Psoas muscle (tissue), 8 donors: Measurements from ENCODE around the gene LATS2. TPM values are rescaled to one million over a fixed set of nuclear protein-coding genes. Genes with fewer than 3 reads are reported as not detected.

ENCODE experiments used
- ATAC-seq, 4 donors: fragments of 200-7000 bp; cut with Tn5 transposase; one replicate each; pipeline ENCODE4 v1.9.1; 2020; ENCODE audit warnings: moderate library complexity in 3 of 4, mild to moderate bottlenecking in 2 of 4
- DNase-seq, 2 donors: peaks; one replicate each; pipeline ENCODE4 v3.0.0-alpha.2; 2020
- H3K27ac ChIP-seq: fragments of 200-600 bp; one replicate; pipeline ENCODE4 v1.8.0; 2022
- H3K27me3 ChIP-seq, 3 donors: fragments of 200-600 bp in 1 of 3; one replicate each; pipeline versions ENCODE4 v1.6.1 to v1.8.0; 2013 to 2022; ENCODE audit warnings: low read length in 2 of 3, mild to moderate bottlenecking in 2 of 3, moderate library complexity in 1 of 3; ENCODE audit not compliant: insufficient read depth in 3 of 3
- H3K36me3 ChIP-seq, 2 donors: fragments of 200-600 bp in 1 of 2; one replicate each; pipeline versions ENCODE4 v1.6.1 to v1.8.0; 2013 to 2022; ENCODE audit warnings: low read depth in 1 of 2, mild to moderate bottlenecking in 1 of 2, moderate library complexity in 1 of 2; ENCODE audit not compliant: insufficient read depth in 1 of 2
- H3K4me1 ChIP-seq: fragments of 200-600 bp; one replicate; pipeline ENCODE4 v1.8.0; 2022
- H3K4me3 ChIP-seq: fragments of 200-600 bp; one replicate; pipeline ENCODE4 v1.8.0; 2022; ENCODE audit warnings: mild to moderate bottlenecking
- H3K9me3 ChIP-seq: fragments of 200-600 bp; one replicate; pipeline ENCODE4 v1.8.0; 2022
- CTCF ChIP-seq: fragments of 200-600 bp; IDR thresholded peaks from one replicate; pipeline ENCODE4 v1.8.0; 2022; ENCODE audit warnings: antibody characterized with exemption
- WGBS, 3 donors: extraction: QIAGEN DNeasy Blood & Tissue Kit; methylation state at CpG; one replicate each; pipeline versions ENCODE4 v1.1.6 to v1.1.7; 2013; 5-methylcytosine and 5-hydroxymethylcytosine counted together
- intact Hi-C, 2 donors: fragments of 100-400 bp; cut with DNase I; formaldehyde crosslinking; loops; one replicate each; pipeline versions ENCODE4 v1.11.0 to v1.14.2; 2022
- polyA plus RNA-seq, 3 donors: library from polyadenylated mRNA; stranded (reverse); fragments of 200-250 nt; gene quantifications; one replicate each; pipeline ENCODE4 v1.2.3, GENCODE V29; 2013
- total RNA-seq, 4 donors: library from RNA; stranded (reverse); fragmentation: NEBNext Ultra II Directional in 2 of 4; extraction: Animal tissue kit (Norgen Biotek cat#: 25700) in 2 of 4; gene quantifications; one replicate each; pipeline versions ENCODE4 v1.2.1 to v1.2.4, GENCODE V29; 2021 to 2023
- donor health status: healthy with polysubstance abuse.
- donor health status: DM: no; HTN: no; CAD: no; lungs with moderate emphysema.
- donor health status: Bipolar disorder and iron deficiency.
- donor health status: healthy.
- donor health status: DM: yes; HTN: yes; CAD: no.
- donor health status: DM: no; HTN: no; CAD: no.
- donor health status: DM: no; HTN: no; CAD: no.
- donor health status: DM: yes; HTN: yes; CAD: no.

Gene LATS2
- total and polyA plus RNA-seq, 7 donors: 6.0 to 27.4 (median 23.7) TPM

GRCh38 chr13:21016487-21016886, 44.9 kb downstream of the LATS2 start:
- peak overlapping the region; percentile 83 for H3K27ac ChIP-seq
- no peak for TF ChIP-seq CTCF
- H3K9me3 ChIP-seq: no peaks in the 10 kb centered on the region
- peaks cover 72% of the 10 kb centered on the region for H3K4me1 ChIP-seq
- 45 to 56% (median 52%) methylated on average over 4 of the region's 4 CpGs for WGBS, 3 donors
- no peaks in the 10 kb centered on the region for H3K27me3 ChIP-seq
- ATAC-seq: no peak
- DNase-seq: no peak
- intact Hi-C loops: loop anchor here in 1 of 2 donors (5.0 kb wide), 1 partner anchor 41 kb away; no protein-coding TSS in a partner anchor
- no peak overlapping the region for H3K4me3 ChIP-seq
- no peaks in the 10 kb centered on the region for H3K36me3 ChIP-seq

GRCh38 chr13:21015284-21015683, 46.1 kb downstream of the LATS2 start:
- DNase-seq: no peak
- peak in 2 of 4 donors; percentile 3 to 22 for ATAC-seq
- H3K27me3 ChIP-seq: no peaks in the 10 kb centered on the region
- H3K4me1 ChIP-seq: peaks cover 72% of the 10 kb centered on the region
- H3K9me3 ChIP-seq: no peaks in the 10 kb centered on the region
- no peak for TF ChIP-seq CTCF
- no peak overlapping the region for H3K4me3 ChIP-seq
- intact Hi-C loops: loop anchor here in 1 of 2 donors (5.0 kb wide), 1 partner anchor 42 kb away; no protein-coding TSS in a partner anchor
- H3K36me3 ChIP-seq: no peaks in the 10 kb centered on the region
- H3K27ac ChIP-seq: peak overlapping the region; percentile 83
- 71 to 75% (median 71%) methylated on average over 1 of the region's 1 CpG for WGBS, 3 donors

- ATAC-seq (peak; percentile 86 to 88 (median 86)), DNase-seq (peak; percentile 68 to 92)
- 11 to 35% (median 17%) methylated on average over 8 of the region's 8 CpGs for WGBS, 3 donors
- H3K9me3 ChIP-seq: no peaks in the 10 kb centered on the region
- no peak for TF ChIP-seq CTCF
- no peak overlapping the region for H3K4me3 ChIP-seq
- H3K4me1 ChIP-seq: peaks cover 74% of the 10 kb centered on the region
- intact Hi-C loops: loop anchor here in 1 of 2 donors (5.0 kb wide), 1 partner anchor 43 kb away; no protein-coding TSS in a partner anchor
- no peaks in the 10 kb centered on the region for H3K27me3 ChIP-seq
- no peaks in the 10 kb centered on the region for H3K36me3 ChIP-seq
- peak overlapping the region; percentile 83 for H3K27ac ChIP-seq
Measured at GRCh38 chr13:21014502-21015170, 46.8 kb downstream of the LATS2 start.

GRCh38 chr13:21014139-21014501, 47.3 kb downstream of the LATS2 start:
- no peaks in the 10 kb centered on the region for H3K27me3 ChIP-seq
- no peaks in the 10 kb centered on the region for H3K36me3 ChIP-seq
- H3K9me3 ChIP-seq: no peaks in the 10 kb centered on the region
- H3K4me1 ChIP-seq: peaks cover 79% of the 10 kb centered on the region
- H3K27ac ChIP-seq: peak overlapping the region; percentile 83
- intact Hi-C loops: no loop called here
- ATAC-seq (no peak), DNase-seq (no peak)
- WGBS, 3 donors: 63 to 74% (median 63%) methylated on average over 6 of the region's 6 CpGs
- H3K4me3 ChIP-seq: no peak overlapping the region
- no peak for TF ChIP-seq CTCF

- intact Hi-C loops: no loop called here
- Histone ChIP-seq H3K27ac (peak overlapping the region; percentile 83), H3K9me3 (no peaks in the 10 kb centered on the region), H3K4me3 (no peak overlapping the region), H3K4me1 (peaks cover 84% of the 10 kb centered on the region), H3K36me3 (no peaks in the 10 kb centered on the region), H3K27me3 (no peaks in the 10 kb centered on the region)
- DNase-seq: no peak
- TF ChIP-seq CTCF: no peak
- no peak for ATAC-seq
- WGBS, 3 donors: 71 to 75% (median 74%) methylated on average over 4 of the region's 4 CpGs
Measured at GRCh38 chr13:21013682-21014038, 47.7 kb downstream of the LATS2 start.
